ENCODE results near the gene TENT5C. TPM values are rescaled to one million over a fixed set of nuclear protein-coding genes. Genes with fewer than 3 reads are reported as not detected.

Gene TENT5C
- total and polyA plus RNA-seq, 9 of the 15 experiments (the other 6 are each of a cell fraction or from before 2014, with no cell fraction given) = 1.8 to 7.7 (median 4.0) TPM

GRCh38 chr1:117660271-117660965 lies 54.6 kb downstream of the TENT5C start (continued):
- no peak for TF ChIP-seq SREBF2 (CRISPR knock-in tag; IDR thresholded peaks at IDR 0.05)
- TF ChIP-seq HMG20A (CRISPR knock-in tag; conservative IDR thresholded peaks at IDR 0.05) = no peak
- TF ChIP-seq KDM4B (IDR thresholded peaks at IDR 0.05; ENCODE audit: borderline replicate concordance in 2 of 2, low read depth in 1 of 2) = no peak
- TF ChIP-seq CBX8 (IDR thresholded peaks at IDR 0.05; ENCODE audit: borderline replicate concordance, extremely low read depth, low read depth, low read length, poor library complexity, severe bottlenecking) = no peak
- no peak for TF ChIP-seq MAFK (IDR thresholded peaks at IDR 0.05; ENCODE audit: low read length)
- no peak for TF ChIP-seq ZNF699 (CRISPR knock-in tag; IDR thresholded peaks at IDR 0.05; ENCODE audit: insufficient replicate concordance)
- no peak for TF ChIP-seq ZNF655 (CRISPR knock-in tag; IDR thresholded peaks at IDR 0.05)
- no peak for TF ChIP-seq RFX5 (IDR thresholded peaks at IDR 0.05; ENCODE audit: low read depth, low read length)
- TF ChIP-seq NUFIP1 (IDR thresholded peaks at IDR 0.05; ENCODE audit: partially characterized antibody) = no peak
- TF ChIP-seq GATA2 (CRISPR knock-in tag; IDR thresholded peaks at IDR 0.05) = no peak
- peak; percentile 46 for TF ChIP-seq CTBP1 (IDR thresholded peaks at IDR 0.05; ENCODE audit: borderline replicate concordance)
- TF ChIP-seq GTF2A2 (tag; IDR thresholded peaks at IDR 0.05) = no peak
- TF ChIP-seq ILF3 (IDR thresholded peaks at IDR 0.05; ENCODE audit: borderline replicate concordance) = no peak
- no peak for TF ChIP-seq EZH2 (IDR thresholded peaks at IDR 0.05; ENCODE audit: borderline replicate concordance, low read depth, low read length)
- TF ChIP-seq PKNOX1 (IDR thresholded peaks at IDR 0.05) = peak; percentile 51
- no peak for TF ChIP-seq MAFG (tag; conservative IDR thresholded peaks at IDR 0.05)
- TF ChIP-seq MTA2 (IDR thresholded peaks at IDR 0.05; ENCODE audit: low read depth) = no peak
- TF ChIP-seq KLF6 (CRISPR knock-in tag; IDR thresholded peaks at IDR 0.05; ENCODE audit: borderline replicate concordance) = no peak
- no peak for TF ChIP-seq IRF2 (CRISPR knock-in tag; IDR thresholded peaks at IDR 0.05)
- no peak for TF ChIP-seq SRSF9 (IDR thresholded peaks at IDR 0.05; ENCODE audit: borderline replicate concordance, low read depth, low read length)
- TF ChIP-seq KLF10 (CRISPR knock-in tag; IDR thresholded peaks at IDR 0.05) = no peak
- TF ChIP-seq NONO (IDR thresholded peaks at IDR 0.05; ENCODE audit: low read depth in 2 of 2, low read length in 1 of 2) = no peak
- TF ChIP-seq FOXA1 (IDR thresholded peaks at IDR 0.05; ENCODE audit: borderline replicate concordance) = no peak
- TF ChIP-seq MBD2 (IDR thresholded peaks at IDR 0.05; ENCODE audit: borderline replicate concordance, low read depth) = no peak
- no peak for TF ChIP-seq STAT6 (CRISPR knock-in tag; IDR thresholded peaks at IDR 0.05)

Measured in K562 (cell line).